Measurements from ENCODE around the gene OR51B4.

GRCh38 chr11:5269715-5270147 lies 32.0 kb downstream of the OR51B4 start, which contains the start of gene HBE1:
- no peak for TF ChIP-seq MAX (IDR thresholded peaks at IDR 0.05)
- no peak for TF ChIP-seq CTCF (IDR thresholded peaks at IDR 0.05 in 2 of 3, conservative IDR thresholded peaks at IDR 0.05 in 1 of 3; ENCODE audit: borderline replicate concordance in 1 of 3, insufficient read depth in 1 of 3, low read depth in 2 of 3, low read length in 2 of 3)
- TF ChIP-seq JUND (IDR thresholded peaks at IDR 0.05): no peak
- TF ChIP-seq RAD21 (IDR thresholded peaks at IDR 0.05; ENCODE audit: low read depth): no peak
- no peak for TF ChIP-seq EZH2 (IDR thresholded peaks at IDR 0.05)
- no peak for TF ChIP-seq POLR2A (IDR thresholded peaks at IDR 0.05; ENCODE audit: borderline replicate concordance, extremely low read depth, insufficient read depth, insufficient read length)
- TF ChIP-seq POLR2AphosphoS5 (IDR thresholded peaks at IDR 0.05; ENCODE audit: low read depth, low read length): no peak
